HG02623 (cell line): ENCODE measurements around the gene TNFRSF12A.

Source experiments
- ATAC-seq: cut with Tn5 transposase; IDR thresholded peaks from one replicate; pipeline ENCODE4 v1.9.1; 2021; ENCODE audit warnings: moderate library complexity; ENCODE audit not compliant: unreplicated experiment

The TNFRSF12A gene

DNA sequence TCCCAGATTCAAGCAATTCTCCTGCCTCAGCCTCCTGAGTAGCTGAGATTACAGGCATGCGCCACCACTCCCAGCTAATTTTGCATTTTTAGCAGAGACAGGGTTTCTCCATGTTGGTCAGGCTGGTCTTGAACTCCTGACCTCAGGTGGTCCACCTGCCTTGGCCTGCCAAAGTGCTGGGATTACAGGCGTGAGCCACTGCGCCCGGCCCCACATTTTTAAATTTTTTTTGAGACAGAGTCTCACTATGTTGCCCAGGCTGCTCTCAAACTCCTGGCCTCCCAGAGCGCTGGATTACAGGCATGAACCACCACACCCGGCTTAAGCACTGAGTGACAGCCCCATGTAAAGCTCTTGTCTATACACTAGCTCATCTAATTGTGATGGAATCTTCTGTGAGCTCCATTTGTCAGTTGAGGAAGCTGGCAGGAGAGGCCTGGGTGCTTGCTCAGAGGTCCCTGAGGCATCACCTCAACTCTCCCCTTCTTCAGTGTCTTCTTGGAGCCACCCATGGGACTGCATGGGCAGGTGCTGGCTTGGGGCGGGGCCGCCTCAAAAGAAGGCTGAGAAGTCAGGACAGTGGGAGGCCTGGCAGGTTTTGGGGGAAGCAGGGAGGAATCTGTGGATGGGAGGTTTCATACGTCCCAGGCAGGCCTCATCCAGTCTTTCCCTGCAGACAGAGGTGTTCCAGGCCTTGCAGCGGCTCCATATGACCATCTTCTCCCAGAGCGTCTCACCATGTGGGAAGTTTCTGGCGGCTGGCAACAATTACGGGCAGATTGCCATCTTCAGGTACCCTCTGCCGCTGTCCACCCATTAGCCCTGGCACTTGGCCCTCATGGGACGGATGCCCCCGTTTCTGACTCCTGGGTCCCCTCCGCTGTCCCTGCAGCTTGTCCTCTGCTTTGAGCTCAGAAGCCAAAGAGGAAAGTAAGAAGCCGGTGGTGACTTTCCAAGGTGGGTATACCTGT, 5.1 kb downstream of the TNFRSF12A start:
- no peak for ATAC-seq

- no peak for ATAC-seq
Measured at GRCh38 chr16:3026003-3026378, 5.8 kb downstream of the TNFRSF12A start.

GRCh38 chr16:3026609-3027488, 6.7 kb downstream of the TNFRSF12A start:
- no peak for ATAC-seq

- ATAC-seq, result no peak
Measured at GRCh38 chr16:3027489-3027795, 7.3 kb downstream of the TNFRSF12A start.

GRCh38 chr16:3027983-3028715, 8.0 kb downstream of the TNFRSF12A start:
- ATAC-seq, result no peak

- no peak for ATAC-seq
Measured at GRCh38 chr16:3028716-3029319, 8.7 kb downstream of the TNFRSF12A start.

DNA sequence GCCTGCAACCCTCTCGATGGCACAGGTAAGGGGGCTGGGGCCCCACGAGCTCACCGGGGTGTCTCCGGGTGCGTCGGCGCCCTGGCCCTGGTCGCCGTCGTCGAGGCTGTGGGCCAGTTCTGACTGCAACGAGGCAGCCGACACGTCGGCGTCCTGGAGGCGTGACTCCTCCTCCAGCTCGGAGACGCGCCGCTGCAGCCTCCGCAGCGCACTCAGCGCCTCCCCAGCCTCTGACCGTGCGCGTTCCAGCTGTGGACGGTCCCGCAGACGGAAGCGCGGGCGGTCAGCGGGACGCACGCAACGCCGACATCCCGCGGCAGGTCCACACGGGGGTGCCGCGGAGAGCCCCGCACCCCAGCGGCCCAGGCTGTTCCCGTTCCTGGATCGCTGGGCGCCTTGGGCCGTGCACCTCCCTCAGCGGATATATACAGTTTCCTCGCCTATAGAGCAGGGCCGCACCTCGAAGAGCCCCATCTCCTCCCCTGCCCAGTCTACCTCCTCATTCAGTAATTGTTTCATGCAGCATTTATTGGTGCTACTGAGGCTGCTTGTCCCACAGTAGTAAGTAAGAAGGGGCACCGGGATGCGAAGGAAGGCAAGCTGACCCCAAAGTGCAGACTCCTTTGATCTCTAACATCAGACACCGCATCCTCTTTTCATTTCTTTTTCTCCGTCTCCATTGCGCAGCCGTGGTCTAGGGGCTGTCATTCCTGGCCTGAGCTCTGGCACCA, 9.5 kb downstream of the TNFRSF12A start:
- ATAC-seq, result no peak

DNA sequence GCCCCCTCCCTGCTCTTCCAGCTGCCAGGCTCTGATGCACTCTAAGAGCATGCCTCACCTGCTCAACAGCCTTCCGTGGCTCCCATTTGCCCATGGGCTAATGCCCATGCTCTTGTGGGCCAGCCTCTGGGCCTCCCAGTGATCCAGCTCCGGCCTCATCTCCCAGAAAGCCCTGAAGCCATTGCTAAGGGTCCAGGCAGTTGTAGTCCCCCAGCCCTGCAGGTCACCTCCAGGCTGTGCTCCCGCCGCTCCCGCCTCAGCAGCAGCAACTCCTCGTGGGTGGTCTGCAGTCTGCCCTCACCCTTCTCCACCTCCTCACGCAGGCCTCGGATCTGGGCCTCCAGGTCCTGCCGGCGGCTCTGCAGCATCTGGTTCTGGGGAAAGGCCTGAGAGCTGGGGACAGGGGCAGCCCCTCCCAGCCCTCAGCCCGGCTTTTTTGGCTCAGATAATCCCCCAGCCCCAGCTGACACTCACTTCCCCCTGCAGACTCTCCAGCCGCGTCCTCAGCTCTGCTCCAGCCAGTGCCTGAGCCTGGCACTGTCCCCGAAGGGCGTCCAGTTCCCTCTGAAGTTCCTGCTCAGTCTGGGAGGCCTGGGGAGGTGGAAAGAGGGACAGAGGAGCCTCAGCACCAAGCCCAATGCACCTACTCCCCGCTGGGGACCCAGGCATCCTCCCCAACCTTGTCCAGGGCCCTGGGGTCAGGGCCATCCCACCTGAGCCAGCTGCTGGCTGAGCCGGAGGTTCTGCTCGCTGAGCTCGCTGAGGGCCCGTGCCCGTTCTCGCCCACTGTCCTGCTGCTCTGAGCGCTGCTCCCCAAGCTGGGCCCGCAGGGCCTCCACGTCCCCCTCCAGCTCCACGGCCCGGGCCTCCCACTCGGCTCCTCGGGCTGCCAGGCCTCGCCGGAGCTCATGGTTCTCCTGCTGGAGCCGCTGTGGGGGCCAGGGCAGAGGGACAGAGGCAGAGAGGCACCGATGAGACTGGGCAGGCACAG, 10.3 kb downstream of the TNFRSF12A start:
- no peak for ATAC-seq

DNA sequence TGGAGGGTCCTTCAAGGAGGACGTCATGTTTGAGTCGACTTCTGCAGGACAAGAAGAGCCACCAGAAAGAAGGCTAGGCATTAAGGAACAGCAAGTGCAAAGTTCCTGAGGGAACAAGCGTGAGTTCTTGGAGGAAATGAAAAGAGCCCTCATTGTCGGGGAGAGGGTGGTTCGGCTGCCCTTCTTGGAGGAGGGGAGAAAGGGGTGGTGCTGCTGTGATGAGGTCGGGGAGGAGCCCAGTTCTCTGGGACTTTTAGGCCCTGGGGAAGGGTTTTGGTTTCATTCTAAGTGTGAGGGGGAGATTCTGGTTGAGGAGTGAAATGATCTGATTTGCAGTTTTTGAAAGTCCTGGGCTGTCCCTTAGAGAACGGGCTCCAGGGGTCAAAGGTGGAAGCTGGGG, 12.5 kb downstream of the TNFRSF12A start:
- ATAC-seq, result no peak

GRCh38 chr16:3035289-3035971, 15.3 kb downstream of the TNFRSF12A start:
- ATAC-seq, result no peak

- no peak for ATAC-seq
Measured at GRCh38 chr16:3035972-3036725, 16.0 kb downstream of the TNFRSF12A start.

GRCh38 chr16:3036726-3037315, 16.7 kb downstream of the TNFRSF12A start, which contains the start of gene BICDL2:
TSS of gene BICDL2 (minus strand) at chr16:3036944. CDS start at chr16:3035496, 1,448 bp downstream.
- ATAC-seq, result no peak

- ATAC-seq, result no peak
Measured at GRCh38 chr16:3038256-3038655, 18.1 kb downstream of the TNFRSF12A start.

DNA sequence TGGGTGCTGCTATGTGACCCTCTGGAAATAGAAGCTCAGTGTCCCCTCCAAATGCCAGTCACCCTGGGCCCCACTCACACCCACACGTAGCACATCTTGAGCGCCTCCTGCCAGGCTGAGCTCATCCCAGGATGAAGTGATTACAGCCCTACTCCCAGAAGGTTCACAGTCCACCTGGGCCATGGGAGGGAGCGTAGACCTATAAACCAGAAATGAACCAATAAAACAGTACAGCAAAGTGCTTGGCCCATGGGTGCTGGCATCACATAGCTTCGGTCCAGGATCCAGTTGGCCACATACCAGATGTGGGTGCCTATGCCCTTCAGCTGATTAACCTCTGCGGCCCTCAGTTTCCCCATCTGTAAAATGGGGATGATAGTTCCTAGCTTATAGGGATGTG, 18.7 kb downstream of the TNFRSF12A start:
- ATAC-seq, result no peak

- ATAC-seq, result no peak
Measured at GRCh38 chr16:3042376-3042775, 22.2 kb downstream of the TNFRSF12A start.

GRCh38 chr16:3044708-3045107, 24.5 kb downstream of the TNFRSF12A start:
- ATAC-seq, result no peak
